ENCODE measurements around the gene COX7A2. TPM values are rescaled to one million over a fixed set of nuclear protein-coding genes. Genes with fewer than 3 reads are reported as not detected.

The COX7A2 gene
- total RNA-seq = 100 to 1,000 TPM; 358 to 367 TPM

GRCh38 chr6:75243333-75244062 is at the start of gene COX7A2:
COX7A2 (minus strand) TSS chr6:75243801; CDS start chr6:75243734, 67 bp downstream.
- Mint-ChIP-seq H3K9me3 (no peaks in the 10 kb centered on the region), H3K27ac (peak within 1 kb of the TSS; percentile 100), H3K4me1 (peaks cover 21% of the 10 kb centered on the region), H3K27me3 (peaks cover 19% of the 10 kb centered on the region), H3K36me3 (peaks cover 22% of the 10 kb centered on the region), H3K4me3 (peak within 1 kb of the TSS; percentile 100)
- DNase-seq = peak; percentile 78
- ATAC-seq (ENCODE audit: low read depth) = peak; percentile 97
- POLR2A ChIA-PET = interaction anchor here (0.7 to 2.7 kb wide), 4 partner anchors 15 to 358 kb away, joined by 3 to 33 read pairs (median 5); partner anchors contain the start of genes SENP6 and TMEM30A

GRCh38 chr6:75292555-75292954 is 49.0 kb upstream of the COX7A2 start:
- H3K36me3 Mint-ChIP-seq = peaks cover 14% of the 10 kb centered on the region

GRCh38 chr6:75291744-75292143 is 48.1 kb upstream of the COX7A2 start:
- DNase-seq (no peak), ATAC-seq (ENCODE audit: low read depth) (no peak)
- H3K4me3 Mint-ChIP-seq = no peak overlapping the region
- H3K27ac Mint-ChIP-seq = no peak overlapping the region
- H3K27me3 Mint-ChIP-seq = no peaks in the 10 kb centered on the region
- H3K4me1 Mint-ChIP-seq = peaks cover 22% of the 10 kb centered on the region
- POLR2A ChIA-PET = no interaction called here
- no peaks in the 10 kb centered on the region for H3K9me3 Mint-ChIP-seq
- H3K36me3 Mint-ChIP-seq = peaks cover 16% of the 10 kb centered on the region

More at GRCh38 chr6:75292555-75292954, 49.0 kb upstream of the COX7A2 start:
- Mint-ChIP-seq H3K27ac (no peak overlapping the region), H3K4me1 (peaks cover 14% of the 10 kb centered on the region), H3K9me3 (no peaks in the 10 kb centered on the region), H3K4me3 (no peak overlapping the region), H3K27me3 (no peaks in the 10 kb centered on the region)
- DNase-seq (no peak), ATAC-seq (ENCODE audit: low read depth) (no peak)
- POLR2A ChIA-PET = no interaction called here

GRCh38 chr6:75291331-75291730 is 47.7 kb upstream of the COX7A2 start:
- peaks cover 26% of the 10 kb centered on the region for H3K4me1 Mint-ChIP-seq
- no peaks in the 10 kb centered on the region for H3K27me3 Mint-ChIP-seq
- H3K36me3 Mint-ChIP-seq = peaks cover 16% of the 10 kb centered on the region
- no peak for DNase-seq
- POLR2A ChIA-PET = no interaction called here
- no peak for ATAC-seq (ENCODE audit: low read depth)
- no peak overlapping the region for H3K27ac Mint-ChIP-seq
- no peaks in the 10 kb centered on the region for H3K9me3 Mint-ChIP-seq
- H3K4me3 Mint-ChIP-seq = no peak overlapping the region

- POLR2A ChIA-PET = no interaction called here
- H3K27ac Mint-ChIP-seq = no peak overlapping the region
- no peak for ATAC-seq (ENCODE audit: low read depth)
These were observed 46.7 kb upstream of the COX7A2 start for GRCh38 chr6:75290136-75290945.

GRCh38 chr6:75288023-75288422 is 44.4 kb upstream of the COX7A2 start:
- Mint-ChIP-seq H3K9me3 (no peaks in the 10 kb centered on the region), H3K36me3 (peaks cover 16% of the 10 kb centered on the region), H3K27ac (no peak overlapping the region), H3K4me1 (peaks cover 27% of the 10 kb centered on the region), H3K4me3 (no peak overlapping the region), H3K27me3 (no peaks in the 10 kb centered on the region)
- POLR2A ChIA-PET = no interaction called here
- DNase-seq (no peak), ATAC-seq (ENCODE audit: low read depth) (no peak)

More at GRCh38 chr6:75290136-75290945, 46.7 kb upstream of the COX7A2 start:
- peaks cover 27% of the 10 kb centered on the region for H3K4me1 Mint-ChIP-seq
- no peaks in the 10 kb centered on the region for H3K9me3 Mint-ChIP-seq
- peaks cover 16% of the 10 kb centered on the region for H3K36me3 Mint-ChIP-seq
- no peak for DNase-seq
- no peak overlapping the region for H3K4me3 Mint-ChIP-seq
- H3K27me3 Mint-ChIP-seq = no peaks in the 10 kb centered on the region

GRCh38 chr6:75287424-75287823 is 43.8 kb upstream of the COX7A2 start:
- Mint-ChIP-seq H3K27me3 (no peaks in the 10 kb centered on the region), H3K4me1 (peaks cover 27% of the 10 kb centered on the region), H3K27ac (peak overlapping the region; percentile 49), H3K36me3 (peaks cover 16% of the 10 kb centered on the region), H3K4me3 (no peak overlapping the region), H3K9me3 (no peaks in the 10 kb centered on the region)
- POLR2A ChIA-PET = no interaction called here
- ATAC-seq (ENCODE audit: low read depth) (no peak), DNase-seq (no peak)

- POLR2A ChIA-PET = no interaction called here
- no peak for ATAC-seq (ENCODE audit: low read depth)
- H3K27me3 Mint-ChIP-seq = no peaks in the 10 kb centered on the region
- DNase-seq = no peak
- peak overlapping the region; percentile 61 for H3K27ac Mint-ChIP-seq
- H3K4me1 Mint-ChIP-seq = peaks cover 30% of the 10 kb centered on the region
- no peak overlapping the region for H3K4me3 Mint-ChIP-seq
- peaks cover 16% of the 10 kb centered on the region for H3K36me3 Mint-ChIP-seq
- H3K9me3 Mint-ChIP-seq = no peaks in the 10 kb centered on the region
These were observed 43.4 kb upstream of the COX7A2 start for GRCh38 chr6:75286955-75287354.

GRCh38 chr6:75285283-75285639 is 41.7 kb upstream of the COX7A2 start:
- Mint-ChIP-seq H3K4me1 (peaks cover 35% of the 10 kb centered on the region), H3K27me3 (no peaks in the 10 kb centered on the region), H3K36me3 (peaks cover 13% of the 10 kb centered on the region), H3K9me3 (no peaks in the 10 kb centered on the region), H3K27ac (no peak overlapping the region), H3K4me3 (no peak overlapping the region)
- POLR2A ChIA-PET = interaction anchor here (0.7 to 3.2 kb wide), 5 partner anchors 9 to 589 kb away, joined by 3 to 33 read pairs (median 3); partner anchors contain the start of genes COX7A2 and SENP6
- DNase-seq (no peak), ATAC-seq (ENCODE audit: low read depth) (no peak)

- H3K4me1 Mint-ChIP-seq = peaks cover 38% of the 10 kb centered on the region
- no peak within 1 kb of the TSS for H3K4me3 Mint-ChIP-seq
- POLR2A ChIA-PET = interaction anchor here (0.7 to 3.2 kb wide), 6 partner anchors 9 to 590 kb away, joined by 3 to 33 read pairs (median 5); partner anchors contain the start of genes COX7A2 and SENP6
- H3K27ac Mint-ChIP-seq = no peak within 1 kb of the TSS
- H3K27me3 Mint-ChIP-seq = no peaks in the 10 kb centered on the region
- DNase-seq = peak; percentile 93
- H3K9me3 Mint-ChIP-seq = no peaks in the 10 kb centered on the region
- H3K36me3 Mint-ChIP-seq = peaks cover 9% of the 10 kb centered on the region
- ATAC-seq (ENCODE audit: low read depth) = peak; percentile 95
These were observed 41.2 kb upstream of the COX7A2 start, which contains the start of gene TMEM30A for GRCh38 chr6:75284632-75285282. TMEM30A (minus strand) TSS chr6:75284792; CDS start chr6:75284638, 154 bp downstream.

- H3K4me3 Mint-ChIP-seq = no peak overlapping the region
- H3K36me3 Mint-ChIP-seq = peaks cover 6% of the 10 kb centered on the region
- POLR2A ChIA-PET = interaction anchor here (0.6 to 3.2 kb wide), 5 partner anchors 10 to 389 kb away, joined by 3 to 33 read pairs (median 7); partner anchors contain the start of genes COX7A2 and SENP6
- DNase-seq = no peak
- no peaks in the 10 kb centered on the region for H3K27me3 Mint-ChIP-seq
- H3K4me1 Mint-ChIP-seq = peaks cover 42% of the 10 kb centered on the region
- H3K9me3 Mint-ChIP-seq = no peaks in the 10 kb centered on the region
- no peak for ATAC-seq (ENCODE audit: low read depth)
- no peak overlapping the region for H3K27ac Mint-ChIP-seq
These were observed 40.5 kb upstream of the COX7A2 start for GRCh38 chr6:75283907-75284631.

GRCh38 chr6:75282706-75283105 is 39.1 kb upstream of the COX7A2 start:
- Mint-ChIP-seq H3K27me3 (no peaks in the 10 kb centered on the region), H3K27ac (no peak overlapping the region), H3K4me3 (peak overlapping the region; percentile 77), H3K4me1 (peaks cover 45% of the 10 kb centered on the region), H3K9me3 (no peaks in the 10 kb centered on the region), H3K36me3 (peaks cover 9% of the 10 kb centered on the region)
- DNase-seq = no peak
- POLR2A ChIA-PET = interaction anchor here (0.7 kb wide), 1 partner anchor 39 kb away, joined by 3 read pairs; the partner anchor contains the start of gene COX7A2
- no peak for ATAC-seq (ENCODE audit: low read depth)
